Endodermal cell (in vitro differentiated cells): Measurements from ENCODE around the gene UTS2. TPM values are rescaled to one million over a fixed set of nuclear protein-coding genes. Genes with fewer than 3 reads are reported as not detected.

Source experiments
- DNase-seq: peaks from one replicate; pipeline ENCODE4 v3.0.0-alpha.2; 2017
- H3K27ac ChIP-seq: 2 replicates; pipeline ENCODE4 v1.5.1; 2013; ENCODE audit warnings: mild to moderate bottlenecking, low read depth, low read length, moderate library complexity
- H3K27me3 ChIP-seq: 2 replicates; pipeline ENCODE4 v1.6.1; 2013; ENCODE audit warnings: mild to moderate bottlenecking, low read length, moderate library complexity; ENCODE audit not compliant: insufficient read depth, control insufficient read depth, poor library complexity, severe bottlenecking
- H3K36me3 ChIP-seq: 2 replicates; pipeline ENCODE4 v1.7.0; 2013; ENCODE audit warnings: mild to moderate bottlenecking, low read length, moderate library complexity; ENCODE audit not compliant: control insufficient read depth, insufficient read depth
- H3K4me1 ChIP-seq: one replicate; pipeline ENCODE4 v1.7.0; 2013; ENCODE audit warnings: low read length; ENCODE audit not compliant: control insufficient read depth, insufficient read depth
- H3K4me3 ChIP-seq: 2 replicates; pipeline ENCODE4 v1.5.1; 2013; ENCODE audit warnings: mild to moderate bottlenecking, low read length, moderate library complexity
- H3K9ac ChIP-seq: 2 replicates; pipeline ENCODE4 v1.6.1; 2013; ENCODE audit warnings: mild to moderate bottlenecking, low read length, moderate library complexity; ENCODE audit not compliant: poor library complexity, severe bottlenecking; ENCODE audit errors: extremely low read depth
- H3K9me3 ChIP-seq: 2 replicates; pipeline ENCODE4 v1.6.1; 2013; ENCODE audit warnings: mild to moderate bottlenecking, low read length, moderate library complexity; ENCODE audit not compliant: control insufficient read depth
- H3K27ac Mint-ChIP-seq: 2 replicates; pipeline ENCODE4 v1.8.0; 2020; ENCODE audit warnings: mixed read lengths
- H3K27me3 Mint-ChIP-seq: 2 replicates; pipeline ENCODE4 v1.8.0; 2021; ENCODE audit warnings: mild to moderate bottlenecking, mixed read lengths; ENCODE audit not compliant: insufficient read depth
- H3K36me3 Mint-ChIP-seq: 2 replicates; pipeline ENCODE4 v1.8.0; 2020; ENCODE audit warnings: low read depth, mixed read lengths
- H3K4me1 Mint-ChIP-seq: 2 replicates; pipeline ENCODE4 v1.8.0; 2020; ENCODE audit warnings: mixed read lengths
- H3K4me3 Mint-ChIP-seq: 2 replicates; pipeline ENCODE4 v1.8.0; 2020; ENCODE audit warnings: mild to moderate bottlenecking, moderate library complexity, mixed read lengths
- H3K9me3 Mint-ChIP-seq: 2 replicates; pipeline ENCODE4 v1.8.0; 2020; ENCODE audit warnings: mild to moderate bottlenecking, mixed read lengths
- CTCF ChIP-seq: fragments of 200-600 bp; sonication (generic); conservative IDR thresholded peaks from 2 replicates; pipeline ENCODE4 v1.5.0; 2021; ENCODE audit warnings: antibody characterized with exemption, mild to moderate bottlenecking
- WGBS, 2 experiments: methylation state at CpG; one replicate each; pipeline versions ENCODE4 v1.1.5 to v1.1.7; 2013; ENCODE audit warnings: missing lambda C conversion rate in 2 of 2, mixed read lengths in 1 of 2; ENCODE audit not compliant: insufficient coverage in 1 of 2, insufficient read length in 1 of 2; 5-methylcytosine and 5-hydroxymethylcytosine counted together
- total RNA-seq, 2 donors: library from RNA; stranded (reverse); fragmentation: NEBNext Ultra II Directional in 1 of 2; extraction: Animal tissue kit (Norgen Biotek cat#: 25700) in 1 of 2; gene quantifications; 2 replicates in 1 of 2; 3 replicates in 1 of 2; pipeline ENCODE4 v1.2.1, GENCODE V29; 2021

The UTS2 gene
- total RNA-seq, 2 donors from 2014 or later = not detected

GRCh38 chr1:7890853-7891252, 38.0 kb upstream of the UTS2 start:
- H3K4me1 ChIP-seq = no peaks in the 10 kb centered on the region
- no peaks in the 10 kb centered on the region for H3K36me3 Mint-ChIP-seq
- WGBS, 2 experiments = 93 to 97% methylated on average over 2 of the region's 2 CpGs
- H3K27me3 ChIP-seq = no peaks in the 10 kb centered on the region
- no peak overlapping the region for H3K27ac Mint-ChIP-seq
- H3K4me3 ChIP-seq = no peak overlapping the region
- no peak for DNase-seq
- TF ChIP-seq CTCF = no peak
- H3K27me3 Mint-ChIP-seq = peaks cover 16% of the 10 kb centered on the region
- H3K36me3 ChIP-seq = no peaks in the 10 kb centered on the region
- H3K4me3 Mint-ChIP-seq = no peak overlapping the region
- H3K9me3 Mint-ChIP-seq = peaks cover 2% of the 10 kb centered on the region
- no peak overlapping the region for H3K27ac ChIP-seq
- H3K4me1 Mint-ChIP-seq = no peaks in the 10 kb centered on the region
- no peak overlapping the region for H3K9ac ChIP-seq
- peaks cover 3% of the 10 kb centered on the region for H3K9me3 ChIP-seq

GRCh38 chr1:7888248-7889081, 35.6 kb upstream of the UTS2 start:
- TF ChIP-seq CTCF = no peak
- Histone ChIP-seq H3K4me1 (no peaks in the 10 kb centered on the region), H3K27ac (no peak overlapping the region), H3K27me3 (no peaks in the 10 kb centered on the region), H3K4me3 (no peak overlapping the region), H3K36me3 (no peaks in the 10 kb centered on the region), H3K9ac (no peak overlapping the region), H3K9me3 (no peaks in the 10 kb centered on the region)
- Mint-ChIP-seq H3K36me3 (no peaks in the 10 kb centered on the region), H3K9me3 (no peaks in the 10 kb centered on the region), H3K27me3 (peaks cover 28% of the 10 kb centered on the region), H3K4me3 (no peak overlapping the region), H3K27ac (no peak overlapping the region), H3K4me1 (no peaks in the 10 kb centered on the region)
- WGBS, 2 experiments = 92% methylated on average over 9 of the region's 9 CpGs
- no peak for DNase-seq

GRCh38 chr1:7886405-7886745, 33.5 kb upstream of the UTS2 start:
- H3K9me3 Mint-ChIP-seq = no peaks in the 10 kb centered on the region
- DNase-seq = no peak
- H3K27me3 Mint-ChIP-seq = peaks cover 28% of the 10 kb centered on the region
- 92 to 93% methylated on average over 5 to 7 of the region's 7 CpGs for WGBS, 2 experiments
- H3K4me3 ChIP-seq = no peak overlapping the region
- no peak for TF ChIP-seq CTCF
- no peaks in the 10 kb centered on the region for H3K4me1 ChIP-seq
- no peak overlapping the region for H3K4me3 Mint-ChIP-seq
- H3K27ac Mint-ChIP-seq = no peak overlapping the region
- no peaks in the 10 kb centered on the region for H3K9me3 ChIP-seq
- H3K27ac ChIP-seq = no peak overlapping the region
- H3K36me3 ChIP-seq = no peaks in the 10 kb centered on the region
- H3K9ac ChIP-seq = no peak overlapping the region
- no peaks in the 10 kb centered on the region for H3K4me1 Mint-ChIP-seq
- no peaks in the 10 kb centered on the region for H3K36me3 Mint-ChIP-seq
- H3K27me3 ChIP-seq = no peaks in the 10 kb centered on the region
